OCI-LY7 (cell line): ENCODE results near the gene CKMT2.

ENCODE experiments used
- CTCF ChIP-seq: fragments of 200-600 bp; sonication (generic); conservative IDR thresholded peaks from 2 replicates; pipeline ENCODE4 v1.5.1; 2014; ENCODE audit warnings: mild to moderate bottlenecking, antibody characterized with exemption, low read length, moderate library complexity, mixed read lengths
- EZH2phosphoT487 ChIP-seq: fragments of 200-600 bp; sonication (generic); IDR thresholded peaks from 2 replicates; pipeline ENCODE4 v1.6.1; 2018; ENCODE audit warnings: low read depth, borderline replicate concordance, mild to moderate bottlenecking, mixed run types, antibody characterized with exemption, low read length, moderate library complexity, mixed read lengths

GRCh38 chr5:81205058-81205457 is 28.1 kb upstream of the CKMT2 start:
- TF ChIP-seq CTCF (no peak), EZH2phosphoT487 (no peak)
